Neural progenitor cell (in vitro differentiated cells): ENCODE measurements around the gene EHF.

Experiments used
- EZH2phosphoT487 ChIP-seq: fragments of 200-600 bp; sonication (generic); IDR thresholded peaks from 2 replicates; pipeline ENCODE4 v1.6.1; 2017; ENCODE audit warnings: antibody characterized with exemption
- TF ChIP-seq, protein P1 (sequence below): fragments of 200-600 bp; sonication (generic); IDR thresholded peaks from 2 replicates; pipeline ENCODE4 v1.5.1; 2017; ENCODE audit warnings: antibody characterized with exemption, mild to moderate bottlenecking

DNA sequence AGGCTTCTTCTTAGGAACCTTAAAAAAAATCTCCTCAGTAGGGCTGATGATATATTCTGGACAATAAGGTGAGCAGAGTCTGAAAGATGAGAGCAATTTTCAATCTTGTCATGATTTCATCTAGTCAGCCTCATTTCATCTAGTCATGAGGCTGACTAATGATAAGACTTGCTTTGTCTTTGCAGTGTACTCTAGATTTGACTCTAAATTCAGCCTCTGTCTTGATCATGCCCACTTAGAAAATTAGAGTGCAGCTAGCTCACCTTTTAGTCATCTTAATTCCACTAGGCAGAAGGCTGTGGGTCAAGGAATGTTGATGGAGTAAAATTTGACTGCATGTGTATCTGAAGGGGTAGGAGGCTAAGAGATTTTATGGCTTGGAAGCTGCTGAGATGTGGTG is 5.5 kb downstream of the EHF start:
- TF ChIP-seq EZH2phosphoT487, result no peak
- TF ChIP-seq, protein P1, sequence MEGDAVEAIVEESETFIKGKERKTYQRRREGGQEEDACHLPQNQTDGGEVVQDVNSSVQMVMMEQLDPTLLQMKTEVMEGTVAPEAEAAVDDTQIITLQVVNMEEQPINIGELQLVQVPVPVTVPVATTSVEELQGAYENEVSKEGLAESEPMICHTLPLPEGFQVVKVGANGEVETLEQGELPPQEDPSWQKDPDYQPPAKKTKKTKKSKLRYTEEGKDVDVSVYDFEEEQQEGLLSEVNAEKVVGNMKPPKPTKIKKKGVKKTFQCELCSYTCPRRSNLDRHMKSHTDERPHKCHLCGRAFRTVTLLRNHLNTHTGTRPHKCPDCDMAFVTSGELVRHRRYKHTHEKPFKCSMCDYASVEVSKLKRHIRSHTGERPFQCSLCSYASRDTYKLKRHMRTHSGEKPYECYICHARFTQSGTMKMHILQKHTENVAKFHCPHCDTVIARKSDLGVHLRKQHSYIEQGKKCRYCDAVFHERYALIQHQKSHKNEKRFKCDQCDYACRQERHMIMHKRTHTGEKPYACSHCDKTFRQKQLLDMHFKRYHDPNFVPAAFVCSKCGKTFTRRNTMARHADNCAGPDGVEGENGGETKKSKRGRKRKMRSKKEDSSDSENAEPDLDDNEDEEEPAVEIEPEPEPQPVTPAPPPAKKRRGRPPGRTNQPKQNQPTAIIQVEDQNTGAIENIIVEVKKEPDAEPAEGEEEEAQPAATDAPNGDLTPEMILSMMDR, result no peak
